ENCODE measurements around the gene AGAP1. TPM values are rescaled to one million over a fixed set of nuclear protein-coding genes. Genes with fewer than 3 reads are reported as not detected.
A peak's percentile ranks its signal among the peaks of the same experiment; 100 is the strongest.

AGAP1 gene
- total RNA-seq, 1 experiment from 2014 or later = 25.8 TPM

DNA sequence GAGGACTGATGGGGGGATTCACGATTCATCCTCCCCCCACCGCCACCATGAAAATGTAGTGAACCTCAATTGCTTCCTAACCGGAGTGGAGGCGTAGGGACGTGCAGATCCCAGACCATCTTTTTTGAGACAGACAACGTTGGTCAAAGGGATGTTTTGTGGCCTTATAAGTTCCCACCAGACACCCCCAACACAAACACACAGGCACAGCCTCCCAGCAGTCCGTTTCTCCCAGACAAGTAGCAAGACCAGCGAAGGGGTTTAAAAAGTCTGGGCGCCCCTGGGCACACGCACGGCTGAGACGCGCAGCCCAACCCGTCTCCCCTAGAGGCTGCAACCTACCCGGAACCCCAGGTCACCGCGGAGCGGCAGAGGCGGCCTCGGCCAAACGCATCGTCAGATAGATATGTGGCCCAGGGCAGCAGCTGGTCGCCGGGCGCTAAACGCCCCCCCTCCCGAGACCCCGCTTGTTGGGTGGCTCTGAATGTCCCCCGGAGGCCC, 673.0 kb downstream of the AGAP1 start:
- Histone ChIP-seq H4K20me1 (ENCODE audit: control insufficient read depth, insufficient read depth, insufficient read length) (no peaks in the 10 kb centered on the region), H3K79me1 (ENCODE audit: insufficient read depth, low read depth, low read length, poor library complexity, severe bottlenecking) (no peaks in the 10 kb centered on the region), H2BK20ac (ENCODE audit: low read depth, low read length, poor library complexity, severe bottlenecking) (no peak overlapping the region), H3K56ac (ENCODE audit: insufficient read length, low read depth, low read length) (no peak overlapping the region), H2BK5ac (ENCODE audit: insufficient read length, low read length) (no peak overlapping the region), H3K4me2 (ENCODE audit: insufficient read depth, insufficient read length, low read length) (peak overlapping the region; percentile 64), H3K9me3 (ENCODE audit: control insufficient read depth, low read depth, low read length) (no peaks in the 10 kb centered on the region), H4K91ac (ENCODE audit: insufficient read length, low read depth, low read length) (no peak overlapping the region), H2BK120ac (ENCODE audit: low read depth, low read length, poor library complexity, severe bottlenecking) (no peak overlapping the region), H3K4me1 (ENCODE audit: insufficient read depth, low read length) (peaks cover 5% of the 10 kb centered on the region), H3K23ac (ENCODE audit: insufficient read length, low read depth, low read length) (no peak overlapping the region), H3K18ac (ENCODE audit: insufficient read length, low read depth, low read length) (no peak overlapping the region), H2AFZ (ENCODE audit: low read length) (no peak overlapping the region), H2BK12ac (ENCODE audit: insufficient read length, low read depth, low read length) (no peak overlapping the region), H4K8ac (replicated peaks; ENCODE audit: insufficient read length, low read depth, low read length) (no peak overlapping the region), H2BK15ac (ENCODE audit: low read depth, low read length) (no peak overlapping the region), H3K9ac (ENCODE audit: extremely low read depth, insufficient read length, low read length) (no peak overlapping the region), H3K4ac (ENCODE audit: low read depth, low read length) (no peak overlapping the region), H3K14ac (ENCODE audit: insufficient read depth, low read length) (no peak overlapping the region; the same call in 1 of the 2 replicates), H2AK5ac (ENCODE audit: insufficient read length, low read length) (no peak overlapping the region), H3K23me2 (ENCODE audit: insufficient read length, low read depth, low read length, poor library complexity, severe bottlenecking) (peaks cover 20% of the 10 kb centered on the region), H3T11ph (ENCODE audit: low read length) (no peak overlapping the region), H3K27ac (ENCODE audit: insufficient read length, low read depth, low read length) (no peak overlapping the region), H3K79me2 (ENCODE audit: insufficient read depth, low read length) (no peaks in the 10 kb centered on the region), H3K27me3 (ENCODE audit: insufficient read depth, low read length) (peaks cover 79% of the 10 kb centered on the region), H4K5ac (ENCODE audit: insufficient read length, low read depth, low read length) (no peak overlapping the region)
- DNase-seq = no peak
- Mint-ChIP-seq H3K9me3 (peaks cover 0 to 8% of the 10 kb centered on the region in 2 experiments; a peak in 2 of 5 replicates), H3K27me3 (ENCODE audit: low read depth) (peaks cover 93% of the 10 kb centered on the region), H3K36me3 (ENCODE audit: insufficient read depth in 1 of 3, low read depth in 3 of 3) (peaks cover 0 to 2% (median 0%) of the 10 kb centered on the region in 3 experiments; a peak in 2 of 7 replicates), H3K27ac (no peak overlapping the region), H3K4me1 (peaks cover 45 to 49% of the 10 kb centered on the region in 2 experiments), H3K4me3 (peak overlapping the region; percentile 5 to 81)
- WGBS (ENCODE audit: extremely low coverage, insufficient read length, low lambda C conversion rate) = no CpG with 5 or more reads among the region's 29 CpGs
- TF ChIP-seq, protein P1, sequence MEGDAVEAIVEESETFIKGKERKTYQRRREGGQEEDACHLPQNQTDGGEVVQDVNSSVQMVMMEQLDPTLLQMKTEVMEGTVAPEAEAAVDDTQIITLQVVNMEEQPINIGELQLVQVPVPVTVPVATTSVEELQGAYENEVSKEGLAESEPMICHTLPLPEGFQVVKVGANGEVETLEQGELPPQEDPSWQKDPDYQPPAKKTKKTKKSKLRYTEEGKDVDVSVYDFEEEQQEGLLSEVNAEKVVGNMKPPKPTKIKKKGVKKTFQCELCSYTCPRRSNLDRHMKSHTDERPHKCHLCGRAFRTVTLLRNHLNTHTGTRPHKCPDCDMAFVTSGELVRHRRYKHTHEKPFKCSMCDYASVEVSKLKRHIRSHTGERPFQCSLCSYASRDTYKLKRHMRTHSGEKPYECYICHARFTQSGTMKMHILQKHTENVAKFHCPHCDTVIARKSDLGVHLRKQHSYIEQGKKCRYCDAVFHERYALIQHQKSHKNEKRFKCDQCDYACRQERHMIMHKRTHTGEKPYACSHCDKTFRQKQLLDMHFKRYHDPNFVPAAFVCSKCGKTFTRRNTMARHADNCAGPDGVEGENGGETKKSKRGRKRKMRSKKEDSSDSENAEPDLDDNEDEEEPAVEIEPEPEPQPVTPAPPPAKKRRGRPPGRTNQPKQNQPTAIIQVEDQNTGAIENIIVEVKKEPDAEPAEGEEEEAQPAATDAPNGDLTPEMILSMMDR (conservative IDR thresholded peaks at IDR 0.05) = no peak

All from H9 (cell line).